HCT116 (cell line): ENCODE results near the gene FAM20C. TPM values are rescaled to one million over a fixed set of nuclear protein-coding genes. Genes with fewer than 3 reads are reported as not detected.

ENCODE experiments used
- ATAC-seq: fragments of 200-7000 bp; cut with Tn5 transposase; 2 replicates; pipeline ENCODE4 v1.9.1; 2020; ENCODE audit warnings: mild to moderate bottlenecking, moderate library complexity
- BruUV-seq: library from RNA; stranded (reverse); fragments of 400-500 nt; replicated peaks from 2 replicates; lab custom pipeline; 2021; lab: Mats Ljungman, UMichigan
- CTCF ChIA-PET: fragments of 300-600 bp; sonication (Branson Sonifier 250); formaldehyde crosslinking; loops from one replicate; lab custom pipeline; 2021; ENCODE audit warnings: antibody characterized with exemption; lab: Charles Lee
- POLR2A ChIA-PET: fragments of 300-600, 350-600 bp; sonication (Branson Sonifier 250); formaldehyde crosslinking; loops from one replicate; lab custom pipeline; 2021; ENCODE audit warnings: antibody characterized with exemption; lab: Charles Lee
- RAD21 ChIA-PET, 2 experiments: fragments of 300-600 bp; sonication (Branson Sonifier 250); formaldehyde crosslinking; loops; one replicate each; lab custom pipeline; 2023; ENCODE audit warnings: low total read pairs in 2 of 2; ENCODE audit not compliant: uncharacterized antibody in 2 of 2, unreplicated experiment in 2 of 2, low non-redundant PET in 1 of 2; lab: Charles Lee
- DNase-seq: peaks from one replicate; pipeline ENCODE4 v3.0.0-alpha.2; 2010; ENCODE audit warnings: low read depth, low spot score
- H2AFZ ChIP-seq: fragments of 200-600 bp; shearing (Covaris generic), sonication (generic); 2 replicates; pipeline ENCODE4 v1.6.1; 2017; ENCODE audit warnings: low read depth, mixed run types, mixed read lengths, antibody characterized with exemption, low read length; ENCODE audit not compliant: poor library complexity, severe bottlenecking
- H3K27ac ChIP-seq: 2 replicates; pipeline ENCODE4 v1.5.1; 2012; ENCODE audit warnings: low read depth, low read length
- H3K27me3 ChIP-seq: fragments of 200-600 bp; sonication (generic); 2 replicates; pipeline ENCODE4 v1.6.1; 2016; ENCODE audit warnings: mixed run types, low read length, mixed read lengths; ENCODE audit not compliant: insufficient read depth
- H3K36me3 ChIP-seq, 2 experiments: fragments of 200-500 bp in 1 of 2; fragments of 200-600 bp in 1 of 2; sonication (Bioruptor generic) in 1 of 2; sonication (generic) in 1 of 2; 2 replicates each; pipeline versions ENCODE4 v1.5.1 to v1.6.1; 2014 to 2016; ENCODE audit warnings: low read length in 2 of 2, inconsistent platforms in 1 of 2, mixed read lengths in 1 of 2, mixed run types in 1 of 2; ENCODE audit not compliant: insufficient read depth in 2 of 2, control insufficient read depth in 1 of 2
- H3K4me1 ChIP-seq, 2 experiments: fragments of 200-600 bp in 1 of 2; sonication (generic) in 1 of 2; 2 replicates each; pipeline versions ENCODE4 v1.5.1 to v1.6.1; 2012 to 2017; ENCODE audit warnings: low read length in 2 of 2, inconsistent platforms in 1 of 2, mild to moderate bottlenecking in 1 of 2, mixed read lengths in 1 of 2, mixed run types in 1 of 2, moderate library complexity in 1 of 2; ENCODE audit not compliant: insufficient read depth in 2 of 2, control insufficient read depth in 1 of 2
- H3K4me2 ChIP-seq: fragments of 200-600 bp; sonication (generic); 2 replicates; pipeline ENCODE4 v1.6.1; 2017; ENCODE audit warnings: mixed run types, low read length, mixed read lengths
- H3K4me3 ChIP-seq, 2 experiments: fragments of 200-600 bp in 1 of 2; sonication (generic) in 1 of 2; replicated peaks in 1 of 2; 2 replicates each; pipeline ENCODE4 v1.5.1; 2011 to 2016; ENCODE audit warnings: low read length in 2 of 2, control low read depth in 1 of 2, low read depth in 1 of 2, mild to moderate bottlenecking in 1 of 2, mixed read lengths in 1 of 2, mixed run types in 1 of 2
- H3K79me2 ChIP-seq: fragments of 200-600 bp; sonication (generic); 2 replicates; pipeline ENCODE4 v1.6.1; 2017; ENCODE audit warnings: mild to moderate bottlenecking, mixed run types, low read length, moderate library complexity, mixed read lengths; ENCODE audit not compliant: insufficient read depth
- H3K9ac ChIP-seq: fragments of 200-600 bp; sonication (generic); 2 replicates; pipeline ENCODE4 v1.6.1; 2016; ENCODE audit warnings: low read length, mixed read lengths
- H3K9me2 ChIP-seq: fragments of 200-600 bp; sonication (generic), shearing (Covaris generic); 2 replicates; pipeline ENCODE4 v1.6.1; 2017; ENCODE audit warnings: mixed run types, mild to moderate bottlenecking, moderate library complexity; ENCODE audit not compliant: insufficient read depth
- H3K9me3 ChIP-seq, 2 experiments: fragments of 200-500 bp in 1 of 2; fragments of 200-600 bp in 1 of 2; sonication (Bioruptor generic) in 1 of 2; sonication (generic) in 1 of 2; 2 replicates each; pipeline ENCODE4 v1.6.1; 2014 to 2017; ENCODE audit warnings: low read length in 2 of 2, mixed read lengths in 2 of 2, inconsistent platforms in 1 of 2, low read depth in 1 of 2, mild to moderate bottlenecking in 1 of 2, mixed run types in 1 of 2, moderate library complexity in 1 of 2; ENCODE audit not compliant: control insufficient read depth in 1 of 2, insufficient read depth in 1 of 2
- H4K20me1 ChIP-seq: fragments of 200-600 bp; sonication (generic), shearing (Covaris generic); 2 replicates; pipeline ENCODE4 v1.6.1; 2017; ENCODE audit warnings: mixed run types, mild to moderate bottlenecking, moderate library complexity; ENCODE audit not compliant: insufficient read depth
- CBX3 ChIP-seq: IDR thresholded peaks from 2 replicates; pipeline ENCODE4 v1.6.1; 2012; ENCODE audit warnings: low read depth
- ELF1 ChIP-seq: IDR thresholded peaks from 2 replicates; pipeline ENCODE4 v1.6.1; 2012; ENCODE audit warnings: low read depth, borderline replicate concordance
- POLR2A ChIP-seq: IDR thresholded peaks from 2 replicates; pipeline ENCODE4 v1.7.0; 2011; ENCODE audit warnings: borderline replicate concordance; ENCODE audit not compliant: insufficient read depth, insufficient read length; ENCODE audit errors: extremely low read depth
- POLR2AphosphoS5 ChIP-seq: IDR thresholded peaks from 2 replicates; pipeline ENCODE4 v1.6.1; 2011; ENCODE audit warnings: mild to moderate bottlenecking, low read depth, low read length, moderate library complexity
- SIN3A ChIP-seq: IDR thresholded peaks from 2 replicates; pipeline ENCODE4 v1.6.1; 2012; ENCODE audit warnings: low read depth
- SRF ChIP-seq: IDR thresholded peaks from 2 replicates; pipeline ENCODE4 v1.6.1; 2012; ENCODE audit warnings: low read depth
- TCF7L2 ChIP-seq: IDR thresholded peaks from 2 replicates; pipeline ENCODE4 v1.7.0; 2011; ENCODE audit warnings: borderline replicate concordance, inconsistent platforms; ENCODE audit not compliant: insufficient read depth, insufficient read length; ENCODE audit errors: extremely low read depth
- YY1 ChIP-seq: IDR thresholded peaks from 2 replicates; pipeline ENCODE4 v1.6.1; 2011; ENCODE audit warnings: low read length, low read depth, moderate library complexity, mild to moderate bottlenecking; ENCODE audit not compliant: insufficient replicate concordance; ENCODE audit errors: extremely low read depth
- ZNF274 ChIP-seq: fragments of 200-500 bp; sonication (Bioruptor generic); IDR thresholded peaks from 2 replicates; pipeline ENCODE4 v1.6.1; 2014; ENCODE audit warnings: mild to moderate bottlenecking, low read depth, low read length, inconsistent platforms
- intact Hi-C: fragments of 100-400 bp; cut with micrococcal nuclease; formaldehyde crosslinking; loops from 2 replicates; pipeline ENCODE4 v1.10.0; 2022
- total RNA-seq: library from RNA; stranded (reverse); gene quantifications from one replicate; pipeline ENCODE4 v1.2.1, GENCODE V29; 2021; ENCODE audit not compliant: unreplicated experiment
- TF ChIP-seq, protein P1 (sequence below): IDR thresholded peaks from 2 replicates; pipeline ENCODE4 v1.6.1; 2012
- TF ChIP-seq, protein P2 (sequence below): IDR thresholded peaks from 2 replicates; pipeline ENCODE4 v1.6.1; 2011; ENCODE audit warnings: mild to moderate bottlenecking, low read length, moderate library complexity; ENCODE audit not compliant: insufficient replicate concordance; ENCODE audit errors: extremely low read depth

Gene FAM20C
- total RNA-seq, 1 experiment from 2014 or later: 27.1 TPM

DNA sequence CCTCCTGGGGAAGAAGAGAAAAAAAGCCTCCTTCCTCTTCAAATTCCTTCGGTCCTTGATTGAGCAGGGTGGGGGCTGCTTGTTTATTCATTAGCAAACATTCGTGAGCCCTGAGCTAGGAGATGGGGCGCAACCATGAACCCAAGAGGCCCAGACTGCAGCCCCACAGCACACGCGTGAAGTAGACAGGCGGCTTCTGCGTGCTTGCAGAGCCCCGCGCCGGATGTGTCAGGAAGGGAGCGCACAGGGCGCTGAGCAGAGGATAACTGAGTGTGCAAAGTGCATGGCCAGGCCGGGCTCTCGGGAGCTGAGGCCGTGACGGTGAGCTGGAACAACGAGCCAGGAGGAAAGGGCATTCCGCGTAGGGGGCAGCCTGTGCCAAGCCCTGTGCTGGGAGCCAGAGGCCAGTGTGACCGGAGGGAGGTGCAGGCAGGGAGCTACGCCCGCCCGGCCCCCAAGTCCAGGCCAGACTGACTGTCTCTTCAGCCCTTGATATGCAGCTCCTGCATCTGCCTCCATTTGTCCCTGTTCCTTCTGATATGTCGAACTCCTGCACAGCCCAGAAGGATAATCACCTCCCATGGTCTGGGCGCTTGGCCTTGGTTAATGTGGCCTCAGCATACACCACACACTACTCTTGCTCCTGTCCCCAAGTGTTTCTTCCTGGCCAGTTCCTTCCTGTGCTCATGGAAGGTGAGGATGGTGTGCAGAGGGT is 102.2 kb downstream of the FAM20C start:
- Histone ChIP-seq H3K27me3 (no peaks in the 10 kb centered on the region), H3K9ac (no peak overlapping the region)

DNA sequence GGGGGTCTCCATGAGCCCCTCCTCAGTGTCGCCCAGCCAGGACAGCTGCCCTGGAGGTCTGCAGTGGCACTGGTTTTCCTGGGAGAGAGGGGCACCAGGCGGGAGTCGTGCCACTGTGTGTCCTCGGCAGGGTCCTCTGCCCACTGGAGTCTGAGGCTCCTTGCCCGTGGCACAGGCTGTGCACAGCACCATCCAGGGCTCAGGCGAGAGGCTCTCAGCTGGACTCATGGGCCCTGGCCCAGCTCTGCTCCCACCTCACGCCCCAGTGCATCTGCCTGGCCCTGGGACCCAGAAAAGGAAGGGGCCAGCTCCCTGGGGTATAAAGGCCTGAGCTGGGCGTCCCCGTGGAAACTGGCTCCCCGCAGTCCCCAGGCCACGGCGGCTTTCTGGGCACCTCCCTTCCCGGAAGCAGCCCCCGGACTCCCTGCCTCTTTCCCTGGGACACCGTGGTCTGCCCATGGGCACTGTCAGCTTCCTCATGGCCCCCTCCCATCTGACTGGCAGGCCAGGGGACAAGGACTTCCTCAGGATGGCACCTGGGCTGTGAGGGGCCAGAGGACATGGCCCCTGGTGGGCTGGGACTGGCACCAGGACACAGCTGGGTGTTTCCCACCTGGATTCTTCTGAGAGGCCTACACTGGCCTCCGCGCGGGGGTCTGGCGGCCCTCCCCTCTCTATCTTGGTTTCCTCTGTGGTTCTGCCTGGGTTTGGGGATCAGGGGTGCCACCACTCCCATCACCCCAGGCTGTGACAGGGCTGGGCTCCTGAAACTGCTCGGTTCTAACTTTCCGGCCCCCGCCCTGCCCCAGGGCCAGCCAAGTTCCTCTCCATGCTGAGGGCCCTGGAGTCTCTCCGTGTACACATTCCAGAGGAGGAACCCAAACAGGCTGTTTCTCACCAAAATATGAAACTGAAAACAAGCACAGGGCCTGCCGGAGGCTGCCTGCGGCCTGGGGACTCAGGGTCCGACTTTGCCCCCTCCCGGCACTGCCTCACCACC is 103.1 kb downstream of the FAM20C start:
- H3K9ac ChIP-seq: no peak overlapping the region
- H3K9me3 ChIP-seq: no peaks in the 10 kb centered on the region; a peak in 1 of 4 replicates
- no TSS peak for BruUV-seq
- ChIA-PET CTCF (no interaction called here), RAD21 (no interaction called here), POLR2A (no interaction called here)
- H3K9me2 ChIP-seq: no peaks in the 10 kb centered on the region
- ATAC-seq: no peak
- H3K36me3 ChIP-seq: no peaks in the 10 kb centered on the region
- DNase-seq: no peak
- no peak overlapping the region for H3K27ac ChIP-seq
- H4K20me1 ChIP-seq: no peaks in the 10 kb centered on the region
- no peak overlapping the region for H2AFZ ChIP-seq
- H3K4me2 ChIP-seq: no peak overlapping the region
- H3K79me2 ChIP-seq: no peaks in the 10 kb centered on the region
- TF ChIP-seq ELF1: no peak
- TF ChIP-seq SIN3A: no peak
- TF ChIP-seq TCF7L2: no peak
- no peak for TF ChIP-seq POLR2AphosphoS5
- TF ChIP-seq, protein P1, sequence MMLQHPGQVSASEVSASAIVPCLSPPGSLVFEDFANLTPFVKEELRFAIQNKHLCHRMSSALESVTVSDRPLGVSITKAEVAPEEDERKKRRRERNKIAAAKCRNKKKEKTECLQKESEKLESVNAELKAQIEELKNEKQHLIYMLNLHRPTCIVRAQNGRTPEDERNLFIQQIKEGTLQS: no peak
- TF ChIP-seq YY1: no peak
- no peak for TF ChIP-seq POLR2A
- no peak for TF ChIP-seq ZNF274
- TF ChIP-seq CBX3: no peak
- no peak for TF ChIP-seq SRF
- TF ChIP-seq, all 23 proteins: peak for 0
- Histone ChIP-seq H3K4me3 (no peak overlapping the region), H3K4me1 (no peaks in the 10 kb centered on the region), H3K27me3 (no peaks in the 10 kb centered on the region)
- intact Hi-C loops: no loop called here

More for the DNA sequence above, 102.2 kb downstream of the FAM20C start:
- no peaks in the 10 kb centered on the region for H3K79me2 ChIP-seq
- DNase-seq: no peak
- no peaks in the 10 kb centered on the region for H3K9me2 ChIP-seq
- H3K27ac ChIP-seq: no peak overlapping the region
- RAD21 ChIA-PET: no interaction called here
- no peak overlapping the region for H2AFZ ChIP-seq
- H3K4me1 ChIP-seq: no peaks in the 10 kb centered on the region
- POLR2A ChIA-PET: no interaction called here
- no TSS peak for BruUV-seq
- H3K36me3 ChIP-seq: no peaks in the 10 kb centered on the region
- no peak overlapping the region for H3K4me3 ChIP-seq
- no peak for ATAC-seq
- H4K20me1 ChIP-seq: no peaks in the 10 kb centered on the region
- H3K9me3 ChIP-seq: no peaks in the 10 kb centered on the region; a peak in 1 of 4 replicates
- intact Hi-C loops: no loop called here
- TF ChIP-seq, protein P2, sequence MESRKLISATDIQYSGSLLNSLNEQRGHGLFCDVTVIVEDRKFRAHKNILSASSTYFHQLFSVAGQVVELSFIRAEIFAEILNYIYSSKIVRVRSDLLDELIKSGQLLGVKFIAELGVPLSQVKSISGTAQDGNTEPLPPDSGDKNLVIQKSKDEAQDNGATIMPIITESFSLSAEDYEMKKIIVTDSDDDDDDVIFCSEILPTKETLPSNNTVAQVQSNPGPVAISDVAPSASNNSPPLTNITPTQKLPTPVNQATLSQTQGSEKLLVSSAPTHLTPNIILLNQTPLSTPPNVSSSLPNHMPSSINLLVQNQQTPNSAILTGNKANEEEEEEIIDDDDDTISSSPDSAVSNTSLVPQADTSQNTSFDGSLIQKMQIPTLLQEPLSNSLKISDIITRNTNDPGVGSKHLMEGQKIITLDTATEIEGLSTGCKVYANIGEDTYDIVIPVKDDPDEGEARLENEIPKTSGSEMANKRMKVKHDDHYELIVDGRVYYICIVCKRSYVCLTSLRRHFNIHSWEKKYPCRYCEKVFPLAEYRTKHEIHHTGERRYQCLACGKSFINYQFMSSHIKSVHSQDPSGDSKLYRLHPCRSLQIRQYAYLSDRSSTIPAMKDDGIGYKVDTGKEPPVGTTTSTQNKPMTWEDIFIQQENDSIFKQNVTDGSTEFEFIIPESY: no peak
- TF ChIP-seq, all 23 proteins: peak for 0
- CTCF ChIA-PET: no interaction called here
- no peak overlapping the region for H3K4me2 ChIP-seq
